ENCODE data around the gene TNFRSF18. TPM values are rescaled to one million over a fixed set of nuclear protein-coding genes. Genes with fewer than 3 reads are reported as not detected.

Gene TNFRSF18
- total RNA-seq, 1 donor from 2014 or later = not detected

DNA sequence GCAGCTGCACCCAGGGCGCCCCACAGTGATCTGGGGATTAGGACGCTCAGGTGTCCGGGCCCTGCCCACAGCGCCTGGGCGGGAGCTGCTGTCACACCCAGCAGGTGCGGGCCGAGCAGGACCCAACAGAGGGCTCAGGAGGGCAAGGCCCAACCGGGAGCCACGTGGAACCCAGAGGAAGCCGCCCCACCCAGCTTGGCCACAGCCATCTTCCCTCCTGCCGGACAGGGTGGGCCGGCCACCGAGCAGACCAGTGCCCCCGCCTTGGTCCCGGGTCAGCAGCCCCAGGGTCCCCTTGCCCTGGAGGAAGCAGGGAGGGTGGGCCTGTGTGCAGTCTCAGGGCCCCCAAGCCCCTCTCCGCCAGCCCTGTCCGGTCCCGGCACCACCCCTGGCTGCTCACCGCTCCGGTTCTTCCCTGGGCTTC lies 39.0 kb downstream of the TNFRSF18 start:
- Mint-ChIP-seq H3K4me3 (ENCODE audit: unreplicated experiment) (no peak overlapping the region), H3K27me3 (ENCODE audit: low read depth) (peaks cover 4% of the 10 kb centered on the region), H3K36me3 (ENCODE audit: low read depth) (no peaks in the 10 kb centered on the region), H3K9me3 (ENCODE audit: low read depth) (no peaks in the 10 kb centered on the region), H3K4me1 (ENCODE audit: low read depth) (peaks cover 4% of the 10 kb centered on the region), H3K27ac (ENCODE audit: unreplicated experiment) (no peak overlapping the region)
- peak; percentile 88 for DNase-seq (ENCODE audit: low spot score)
- no peak for TF ChIP-seq CTCF (IDR thresholded peaks at IDR 0.05)

DNA sequence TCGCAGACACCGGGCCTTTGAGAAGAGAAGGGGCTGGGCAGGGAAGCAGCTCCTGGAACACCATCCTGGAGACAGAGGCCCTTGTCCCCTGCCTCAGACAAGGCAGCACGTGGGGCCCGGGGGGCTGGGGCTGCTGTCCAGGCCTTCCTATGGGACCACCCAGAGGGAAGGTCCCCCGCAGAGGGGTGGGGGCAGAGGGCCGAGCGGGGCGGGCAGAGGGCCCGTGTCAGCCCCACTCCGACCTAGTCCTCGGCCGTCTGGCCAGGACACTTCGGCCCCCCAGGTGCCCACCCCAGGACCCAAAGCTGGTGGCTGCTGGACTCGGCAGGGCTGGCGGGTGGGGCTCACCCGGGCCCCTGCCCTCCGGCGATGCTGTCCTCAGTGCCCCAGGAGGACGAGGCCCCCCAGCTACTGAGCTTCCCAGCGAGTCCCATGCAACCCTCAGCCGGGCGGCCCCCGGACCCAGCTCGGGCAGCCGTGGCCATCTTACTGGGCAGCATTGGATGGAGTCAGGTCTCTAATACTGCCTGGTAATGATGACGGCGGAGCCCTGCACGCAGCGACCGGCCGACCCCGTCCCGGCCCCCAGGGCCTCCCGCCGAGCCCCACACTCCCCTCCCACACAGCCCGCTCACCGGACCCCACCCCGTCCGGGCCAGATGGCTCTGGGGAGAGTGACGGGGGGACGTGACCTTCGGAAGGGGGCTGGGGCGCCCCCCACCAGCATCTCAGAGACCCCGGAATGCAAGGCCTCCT lies 39.6 kb downstream of the TNFRSF18 start:
- no peak overlapping the region for H3K27ac Mint-ChIP-seq (ENCODE audit: unreplicated experiment)
- DNase-seq (ENCODE audit: low spot score) = no peak
- no peak overlapping the region for H3K4me3 Mint-ChIP-seq (ENCODE audit: unreplicated experiment)
- no peak for TF ChIP-seq CTCF (IDR thresholded peaks at IDR 0.05)
- no peaks in the 10 kb centered on the region for H3K36me3 Mint-ChIP-seq (ENCODE audit: low read depth)
- no peaks in the 10 kb centered on the region for H3K9me3 Mint-ChIP-seq (ENCODE audit: low read depth)
- peaks cover 4% of the 10 kb centered on the region for H3K4me1 Mint-ChIP-seq (ENCODE audit: low read depth)
- H3K27me3 Mint-ChIP-seq (ENCODE audit: low read depth) = peaks cover 1% of the 10 kb centered on the region

DNA sequence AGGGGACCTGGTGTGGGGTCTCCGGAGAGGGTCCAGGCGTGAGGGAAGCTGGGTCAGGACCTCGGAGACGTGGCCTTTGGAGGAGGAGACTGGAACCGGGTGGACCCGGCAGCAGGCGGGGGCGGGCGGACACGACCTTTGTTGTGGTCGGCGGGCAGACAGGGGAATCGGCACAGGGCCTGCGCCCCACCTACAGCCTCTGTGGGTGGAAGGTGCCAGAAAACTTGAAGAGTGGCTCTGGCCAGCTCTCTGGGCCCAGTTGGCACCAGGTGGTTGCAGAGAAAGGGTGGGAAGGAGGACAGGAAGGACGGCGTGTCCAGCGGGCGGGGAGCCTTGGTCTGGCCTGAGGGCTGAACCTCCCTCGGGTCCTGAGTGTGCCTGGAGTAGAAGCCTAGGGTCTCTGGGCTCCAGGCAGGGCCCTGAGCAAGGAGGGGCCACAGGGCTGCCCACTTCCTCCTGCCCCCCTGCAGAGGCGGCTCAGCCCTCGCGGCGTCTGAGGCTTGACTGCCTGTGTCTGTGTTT lies 40.4 kb downstream of the TNFRSF18 start:
- H3K4me3 Mint-ChIP-seq (ENCODE audit: unreplicated experiment) = no peak overlapping the region
- no peak for TF ChIP-seq CTCF (IDR thresholded peaks at IDR 0.05)
- peaks cover 1% of the 10 kb centered on the region for H3K27me3 Mint-ChIP-seq (ENCODE audit: low read depth)
- no peak for DNase-seq (ENCODE audit: low spot score)
- no peak overlapping the region for H3K27ac Mint-ChIP-seq (ENCODE audit: unreplicated experiment)
- no peaks in the 10 kb centered on the region for H3K36me3 Mint-ChIP-seq (ENCODE audit: low read depth)
- no peaks in the 10 kb centered on the region for H3K9me3 Mint-ChIP-seq (ENCODE audit: low read depth)
- peaks cover 4% of the 10 kb centered on the region for H3K4me1 Mint-ChIP-seq (ENCODE audit: low read depth)

GRCh38 chr1:1165485-1165884 lies 40.9 kb downstream of the TNFRSF18 start:
- H3K27ac Mint-ChIP-seq (ENCODE audit: unreplicated experiment) = no peak overlapping the region

More at GRCh38 chr1:1165485-1165884, 40.9 kb downstream of the TNFRSF18 start:
- H3K9me3 Mint-ChIP-seq (ENCODE audit: low read depth) = no peaks in the 10 kb centered on the region
- H3K27me3 Mint-ChIP-seq (ENCODE audit: low read depth) = peaks cover 1% of the 10 kb centered on the region
- no peaks in the 10 kb centered on the region for H3K36me3 Mint-ChIP-seq (ENCODE audit: low read depth)
- TF ChIP-seq CTCF (IDR thresholded peaks at IDR 0.05) = no peak
- H3K4me1 Mint-ChIP-seq (ENCODE audit: low read depth) = peaks cover 4% of the 10 kb centered on the region
- H3K4me3 Mint-ChIP-seq (ENCODE audit: unreplicated experiment) = no peak overlapping the region
- DNase-seq (ENCODE audit: low spot score) = no peak

Data from chondrocyte (in vitro differentiated cells).